SK-N-SH treated with all-trans-retinoic acid at 6 μM for 48 hours (cell line): ENCODE data around the gene CDR2L.

ENCODE experiments used
- ATAC-seq: fragments of 200-7000 bp; cut with Tn5 transposase; 3 replicates; pipeline ENCODE4 v1.9.1; 2020; ENCODE audit warnings: mild to moderate bottlenecking, moderate library complexity
- BACH2 ChIP-seq: fragments of 250-450 bp; sonication (Bioruptor Pico); IDR thresholded peaks from 2 replicates; pipeline ENCODE4 v1.9.0; 2021; ENCODE audit warnings: mild to moderate bottlenecking, borderline replicate concordance
- CREB5 ChIP-seq: fragments of 250-450 bp; sonication (Bioruptor Pico); IDR thresholded peaks from 2 replicates; pipeline ENCODE4 v1.5.1; 2020; ENCODE audit warnings: low read depth, mild to moderate bottlenecking, moderate library complexity
- CSDC2 ChIP-seq: fragments of 250-450 bp; sonication (Bioruptor Pico); IDR thresholded peaks from 2 replicates; pipeline ENCODE4 v1.5.0; 2020; ENCODE audit warnings: mild to moderate bottlenecking, moderate library complexity
- ESRRG ChIP-seq: fragments of 250-450 bp; sonication (Bioruptor Pico); IDR thresholded peaks from 2 replicates; pipeline ENCODE4 v1.6.1; 2021; ENCODE audit warnings: mild to moderate bottlenecking
- GLIS3 ChIP-seq: fragments of 250-450 bp; sonication (Bioruptor Pico); IDR thresholded peaks from 2 replicates; pipeline ENCODE4 v1.5.0; 2020; ENCODE audit warnings: mild to moderate bottlenecking, moderate library complexity
- ISL1 ChIP-seq: fragments of 250-450 bp; sonication (Bioruptor Pico); IDR thresholded peaks from 2 replicates; pipeline ENCODE4 v2.1.2; 2022; ENCODE audit warnings: mild to moderate bottlenecking, moderate library complexity
- OSR1 ChIP-seq: fragments of 250-450 bp; sonication (Bioruptor Pico); IDR thresholded peaks from 2 replicates; pipeline ENCODE4 v1.8.0; 2022; ENCODE audit warnings: moderate library complexity, mild to moderate bottlenecking, inconsistent platforms
- PATZ1 ChIP-seq: fragments of 250-450 bp; sonication (Bioruptor Pico); IDR thresholded peaks from 2 replicates; pipeline ENCODE4 v1.8.0; 2020; ENCODE audit warnings: mild to moderate bottlenecking, moderate library complexity, borderline replicate concordance
- POU6F1 ChIP-seq: fragments of 250-450 bp; sonication (Bioruptor Pico); IDR thresholded peaks from 2 replicates; pipeline ENCODE4 v1.8.0; 2021; ENCODE audit warnings: low read depth, mild to moderate bottlenecking, moderate library complexity, borderline replicate concordance
- PPARA ChIP-seq: fragments of 250-450 bp; sonication (Bioruptor Pico); IDR thresholded peaks from 2 replicates; pipeline ENCODE4 v1.5.0; 2020; ENCODE audit warnings: mild to moderate bottlenecking, borderline replicate concordance
- RARB ChIP-seq: fragments of 250-450 bp; sonication (Bioruptor Pico); IDR thresholded peaks from 2 replicates; pipeline ENCODE4 v1.8.0; 2021; ENCODE audit warnings: mild to moderate bottlenecking, moderate library complexity
- SNAI2 ChIP-seq: fragments of 250-450 bp; sonication (Bioruptor Pico); IDR thresholded peaks from 2 replicates; pipeline ENCODE4 v1.5.0; 2020; ENCODE audit warnings: mild to moderate bottlenecking, moderate library complexity
- TCF4 ChIP-seq: fragments of 250-450 bp; sonication (Bioruptor Pico); IDR thresholded peaks from 2 replicates; pipeline ENCODE4 v1.8.0; 2021; ENCODE audit warnings: mild to moderate bottlenecking, moderate library complexity, borderline replicate concordance
- TSHZ2 ChIP-seq: fragments of 250-450 bp; sonication (Bioruptor Pico); IDR thresholded peaks from 2 replicates; pipeline ENCODE4 v1.5.0; 2020; ENCODE audit warnings: mild to moderate bottlenecking, moderate library complexity
- ZFP3 ChIP-seq: fragments of 250-450 bp; sonication (Bioruptor Pico); IDR thresholded peaks from 2 replicates; pipeline ENCODE4 v1.5.0; 2020; ENCODE audit warnings: mild to moderate bottlenecking, moderate library complexity
- ZFP30 ChIP-seq: fragments of 450-650 bp; formaldehyde crosslinking; IDR thresholded peaks from 2 replicates; pipeline ENCODE4 v1.5.0; 2022; ENCODE audit warnings: mild to moderate bottlenecking, moderate library complexity
- ZNF70 ChIP-seq: fragments of 450-650 bp; formaldehyde crosslinking; IDR thresholded peaks from 2 replicates; pipeline ENCODE4 v1.5.0; 2020; ENCODE audit warnings: mild to moderate bottlenecking, moderate library complexity
- ZNF8 ChIP-seq: fragments of 450-650 bp; formaldehyde crosslinking; IDR thresholded peaks from 2 replicates; pipeline ENCODE4 v1.5.0; 2020; ENCODE audit warnings: mild to moderate bottlenecking, moderate library complexity

Gene CDR2L

GRCh38 chr17:74981979-74982662, 5.3 kb upstream of the CDR2L start (continued):
- TF ChIP-seq TSHZ2: no peak

- peak; percentile 78 for TF ChIP-seq CSDC2 (CRISPR knock-in tag)
- TF ChIP-seq, all 23 proteins: peak for 1; not testable (repeated sequence) for 22
- peak; percentile 17 for ATAC-seq
These were observed 4.6 kb upstream of the CDR2L start for GRCh38 chr17:74982663-74983313.

GRCh38 chr17:74986206-74986576, 1.2 kb upstream of the CDR2L start:
- ATAC-seq: no peak
- TF ChIP-seq OSR1 (CRISPR knock-in tag): no peak

- ATAC-seq: peak; percentile 78
- no peak for TF ChIP-seq PPARA
- 0 out of 2 replicates have a peak, but pooled peaks have one; percentile 2 for TF ChIP-seq TSHZ2
- peak; percentile 53; the same call in 1 of the 2 replicates for TF ChIP-seq ZNF8
- no peak for TF ChIP-seq CREB5 (CRISPR knock-in tag)
- no peak for TF ChIP-seq RARB (CRISPR knock-in tag)
- no peak; the same call in 1 of the 2 replicates for TF ChIP-seq ZNF70 (CRISPR knock-in tag)
- TF ChIP-seq ZFP30 (CRISPR knock-in tag): no peak
- TF ChIP-seq ZFP3 (CRISPR knock-in tag): 0 out of 2 replicates have a peak, but pooled peaks have one; percentile 38
- TF ChIP-seq SNAI2 (CRISPR knock-in tag): no peak
- TF ChIP-seq OSR1 (CRISPR knock-in tag): no peak
- TF ChIP-seq PATZ1 (CRISPR knock-in tag): peak; percentile 84; the same call in 1 of the 2 replicates
These were observed 678 bp downstream of the CDR2L start for GRCh38 chr17:74987909-74988711.

GRCh38 chr17:74990581-74991105, 3.2 kb downstream of the CDR2L start:
- ATAC-seq: no peak
- TF ChIP-seq GLIS3 (no peak), POU6F1 (CRISPR knock-in tag) (no peak), BACH2 (CRISPR knock-in tag) (no peak), ZFP30 (CRISPR knock-in tag) (no peak), ZNF8 (no peak), ESRRG (CRISPR knock-in tag) (no peak), TSHZ2 (no peak), TCF4 (CRISPR knock-in tag) (no peak), ISL1 (no peak), ZNF70 (CRISPR knock-in tag) (no peak), PPARA (no peak)
